Fibroblast of skin of abdomen (primary cell): ENCODE results near the gene ELMO1.

ENCODE experiments used
- DNase-seq: peaks from one replicate; pipeline ENCODE4 v3.0.0-alpha.2; 2013

Gene ELMO1

DNA sequence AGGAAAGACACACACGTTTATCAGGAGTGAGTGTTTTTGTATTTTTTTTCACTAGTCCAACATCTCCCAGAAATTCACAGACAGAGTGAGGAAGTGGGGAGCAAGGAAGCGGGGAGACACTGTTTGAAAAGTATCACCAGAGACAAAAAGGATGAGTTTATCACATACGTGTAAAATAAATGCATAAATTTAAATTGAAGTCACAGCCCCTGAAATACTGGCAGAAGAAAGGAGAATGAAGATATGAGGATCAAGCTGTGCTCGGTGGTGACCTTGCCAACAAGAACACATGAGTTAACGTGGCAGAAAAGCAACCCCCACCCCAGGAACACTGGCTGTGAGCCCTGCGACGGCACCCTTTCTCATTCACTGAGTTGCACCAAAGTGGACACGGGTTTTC is 407.2 kb downstream of the ELMO1 start:
- DNase-seq = no peak

DNA sequence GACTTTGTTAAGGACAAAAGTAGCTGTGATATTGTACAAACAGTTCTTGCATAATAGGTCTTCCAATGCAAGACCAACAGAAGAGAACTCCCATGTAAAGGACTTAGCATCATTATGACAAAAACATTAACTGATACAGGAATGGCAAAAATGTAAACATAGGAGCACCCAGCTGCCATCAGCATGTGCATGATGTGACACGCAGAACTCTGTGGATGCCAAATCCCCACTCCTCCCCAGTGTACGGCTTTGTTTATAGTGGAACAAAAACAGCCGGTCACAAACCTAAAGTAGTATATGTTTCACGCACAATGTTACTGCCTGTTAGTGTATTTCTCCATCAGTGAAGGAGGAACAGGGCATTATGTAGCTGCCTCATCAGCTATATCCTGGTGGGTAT is 408.3 kb downstream of the ELMO1 start:
- DNase-seq = no peak

DNA sequence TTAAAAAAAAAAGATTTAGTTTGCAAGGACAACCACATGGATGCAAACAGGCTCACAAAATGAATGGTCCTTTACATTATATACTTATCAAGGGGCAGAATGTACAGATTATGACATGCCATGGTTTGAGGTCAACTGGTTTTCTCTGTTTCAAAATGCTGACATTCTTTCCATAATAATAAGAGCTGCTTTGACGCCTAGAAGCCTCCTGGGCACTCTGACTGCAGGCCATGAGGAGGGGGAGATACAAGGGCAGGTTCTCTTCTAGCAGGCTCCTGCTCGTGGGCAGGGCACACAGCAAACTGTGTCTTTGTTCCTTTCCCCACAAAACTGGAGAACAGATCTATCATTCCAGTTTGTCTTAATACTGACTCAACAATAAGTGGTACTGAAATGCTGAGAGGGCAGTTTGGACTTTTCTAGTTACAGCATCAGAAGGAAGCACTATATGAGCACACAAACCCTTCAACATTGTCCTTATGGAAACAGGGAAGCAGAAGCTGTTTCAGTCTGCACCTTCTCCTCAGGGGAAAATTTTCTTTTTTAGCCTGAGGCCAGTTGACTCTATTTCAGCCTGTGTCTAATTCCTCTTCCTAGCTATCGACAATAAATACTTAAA is 409.4 kb downstream of the ELMO1 start:
- DNase-seq = no peak

DNA sequence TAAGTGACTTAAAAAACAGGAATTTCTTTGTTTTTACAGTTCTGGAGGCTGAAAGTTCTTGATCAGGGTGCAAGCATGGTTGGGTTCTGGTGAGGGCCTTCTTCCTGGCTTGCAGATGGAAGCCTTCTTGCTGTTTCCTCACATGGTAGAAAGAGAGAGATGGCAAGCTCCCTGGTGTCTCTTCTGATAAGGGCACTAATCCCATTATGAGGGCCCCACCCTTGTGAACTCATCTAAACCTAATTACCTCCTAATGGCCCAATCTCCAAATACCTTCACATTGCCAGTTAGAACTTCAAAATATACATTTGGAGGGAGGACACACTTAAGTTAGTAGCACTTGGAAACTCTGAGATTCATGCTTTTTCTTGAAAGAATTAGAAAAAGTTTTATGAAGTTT is 410.0 kb downstream of the ELMO1 start:
- no peak for DNase-seq

DNA sequence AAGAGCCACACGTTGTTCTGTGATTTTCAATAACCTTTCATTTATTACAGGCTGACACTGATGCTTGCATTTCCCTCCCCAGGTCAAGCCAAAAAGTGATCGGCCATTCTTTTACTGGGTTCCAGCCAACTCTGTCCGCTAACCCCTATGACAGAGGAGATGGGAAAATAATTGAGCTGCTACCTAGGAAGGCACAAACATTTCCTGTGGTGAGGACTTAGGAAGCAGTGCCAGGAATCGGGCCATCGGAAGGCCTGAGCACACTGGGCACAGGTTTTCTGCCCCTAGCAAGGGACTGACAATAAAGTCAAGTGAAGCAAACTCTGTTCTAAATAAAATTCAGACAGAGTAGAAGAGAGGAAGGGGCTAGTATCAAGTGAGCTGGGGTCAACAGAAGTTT is 411.4 kb downstream of the ELMO1 start:
- DNase-seq = no peak

DNA sequence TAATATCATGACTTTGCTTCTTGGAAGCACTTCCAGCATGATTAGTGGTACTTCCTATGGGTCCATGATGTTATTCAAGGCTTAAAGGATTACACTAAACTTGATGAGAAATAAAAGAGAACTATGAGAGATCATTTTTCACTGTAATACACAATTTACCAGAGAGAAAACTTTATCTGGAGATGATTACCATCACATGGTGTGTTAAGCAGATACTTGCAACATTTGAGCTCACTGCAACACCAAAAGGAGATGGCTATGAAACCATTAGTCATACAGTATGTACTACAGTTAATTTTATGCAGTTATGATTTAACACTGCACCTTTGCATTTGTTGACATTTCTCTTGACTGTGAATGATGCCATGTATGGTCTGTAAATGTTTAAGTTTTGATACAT is 413.0 kb downstream of the ELMO1 start:
- no peak for DNase-seq

DNA sequence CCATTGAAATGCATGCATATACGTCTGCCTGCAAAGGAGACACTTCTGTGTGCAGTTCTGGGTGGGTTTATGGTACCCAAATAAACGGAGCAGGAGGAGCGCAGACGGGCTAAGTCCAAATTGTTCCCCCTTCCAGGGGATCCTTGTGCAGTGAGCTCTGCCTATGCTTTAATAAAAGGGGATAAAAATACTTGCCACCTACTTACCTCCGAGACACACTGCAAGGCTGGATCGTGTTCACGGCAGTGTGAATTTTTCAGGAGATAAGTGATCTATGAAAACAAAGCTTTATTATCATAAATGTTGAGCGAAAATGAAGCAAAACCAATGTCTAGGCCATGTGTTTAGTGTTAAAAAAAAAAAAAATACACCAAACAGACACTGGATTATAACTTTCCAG is 415.5 kb downstream of the ELMO1 start:
- DNase-seq = no peak

DNA sequence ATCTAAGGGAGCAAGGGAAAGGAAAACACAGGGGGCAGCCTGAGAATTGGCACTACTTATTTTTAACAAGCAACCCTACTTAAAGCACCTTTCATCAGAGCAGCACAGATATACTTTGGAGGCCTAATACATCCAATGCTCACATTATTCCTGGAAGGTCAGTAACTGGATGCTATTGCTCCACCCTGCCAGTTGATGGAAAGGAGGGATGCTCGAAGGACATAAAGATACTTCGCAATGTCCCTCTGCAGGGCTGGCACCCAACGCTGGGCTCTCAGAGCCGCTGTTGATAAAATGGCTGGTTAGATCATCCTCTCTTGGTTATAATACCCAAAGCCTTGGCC is 416.4 kb downstream of the ELMO1 start:
- DNase-seq = no peak

DNA sequence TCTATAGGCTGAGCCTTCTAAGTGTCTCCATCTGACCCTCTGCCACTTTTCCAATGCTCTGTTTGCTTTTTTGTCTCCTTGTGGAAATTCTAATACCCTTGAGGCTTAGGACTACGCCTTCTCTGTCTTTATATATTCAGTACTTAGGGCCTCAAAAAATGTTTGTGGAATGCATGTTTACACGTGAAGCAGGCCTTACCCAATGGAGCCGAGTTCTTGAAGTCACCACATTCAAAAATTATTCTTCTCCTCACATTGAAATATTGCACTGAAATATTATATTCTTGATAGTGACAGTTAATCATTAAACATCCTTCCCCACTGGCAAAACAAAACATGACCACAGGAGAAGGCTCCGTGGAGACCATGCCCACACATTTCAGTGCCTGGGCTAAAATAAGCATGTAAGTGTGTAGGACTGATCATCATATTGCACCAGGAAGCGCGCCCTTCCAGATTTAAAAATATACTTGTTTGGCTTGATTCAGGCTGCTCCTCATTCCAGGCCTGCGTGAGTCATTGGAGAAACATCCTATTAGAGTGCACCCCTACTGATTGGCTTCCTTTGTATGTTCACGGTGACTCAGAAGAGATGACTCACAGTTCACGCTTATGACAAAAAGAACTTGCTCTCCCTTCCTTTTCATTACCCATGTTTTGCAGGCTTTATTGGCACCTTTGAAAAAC is 416.9 kb downstream of the ELMO1 start:
- peak; percentile 99 for DNase-seq

DNA sequence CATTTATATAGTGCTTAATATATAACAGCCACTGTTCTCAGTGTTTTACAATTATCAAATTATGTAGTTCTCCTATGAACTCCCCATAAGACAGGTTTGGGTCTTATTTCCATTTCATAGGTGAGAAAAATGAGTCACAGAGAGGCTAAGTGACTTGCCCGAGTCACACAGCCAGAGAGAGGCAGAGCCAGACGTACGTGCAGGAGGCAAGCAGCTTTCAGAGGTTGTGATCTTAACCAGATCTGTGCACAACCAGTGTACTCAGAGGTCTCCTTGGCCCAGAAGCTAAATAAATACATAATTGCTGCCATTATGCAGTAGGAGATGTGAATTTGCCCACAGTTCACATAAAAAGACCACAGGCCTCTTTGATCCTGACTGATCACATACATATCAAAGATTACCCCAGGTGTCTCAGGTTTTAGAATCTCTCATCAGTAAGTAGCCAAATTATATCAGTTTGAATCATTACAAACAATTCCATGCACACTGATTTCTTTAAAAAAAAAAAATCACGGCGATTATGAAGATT is 419.7 kb downstream of the ELMO1 start:
- no peak for DNase-seq

DNA sequence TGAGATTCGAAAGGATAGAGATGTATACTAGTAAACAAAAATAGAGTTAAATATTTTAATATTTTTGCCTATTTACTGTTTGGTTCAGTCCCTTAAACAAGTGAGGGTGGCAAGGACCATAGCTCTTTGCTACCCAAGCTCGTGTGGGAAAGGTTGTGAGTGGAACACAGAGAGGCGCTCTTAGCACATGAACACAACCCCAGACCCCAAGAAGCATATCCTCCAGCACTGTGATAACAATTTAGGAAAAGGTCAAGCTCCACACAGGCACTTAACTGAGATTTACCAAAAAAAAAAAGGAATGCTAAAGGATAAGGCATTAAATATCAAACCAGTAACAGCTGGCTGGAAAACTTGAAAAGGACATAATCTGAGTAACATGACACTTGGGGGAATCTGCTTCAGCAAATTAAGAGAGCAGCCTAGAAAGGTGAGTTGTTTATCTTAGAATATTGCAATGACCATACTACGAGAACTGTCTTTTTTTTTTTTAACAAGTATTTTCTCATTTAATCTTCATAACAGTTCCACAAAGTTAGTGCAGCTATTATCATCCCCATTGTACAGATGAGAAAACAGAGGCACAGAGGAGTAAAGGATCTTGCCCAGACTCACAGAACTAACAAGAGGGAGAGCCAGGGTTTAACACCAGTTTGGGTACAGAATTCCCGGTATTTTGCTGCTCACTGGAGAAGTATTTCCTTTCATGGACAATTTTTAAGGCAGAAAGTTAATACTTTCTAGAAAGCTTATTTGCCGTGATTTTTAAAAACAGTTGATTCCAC is 420.9 kb downstream of the ELMO1 start:
- DNase-seq = no peak

DNA sequence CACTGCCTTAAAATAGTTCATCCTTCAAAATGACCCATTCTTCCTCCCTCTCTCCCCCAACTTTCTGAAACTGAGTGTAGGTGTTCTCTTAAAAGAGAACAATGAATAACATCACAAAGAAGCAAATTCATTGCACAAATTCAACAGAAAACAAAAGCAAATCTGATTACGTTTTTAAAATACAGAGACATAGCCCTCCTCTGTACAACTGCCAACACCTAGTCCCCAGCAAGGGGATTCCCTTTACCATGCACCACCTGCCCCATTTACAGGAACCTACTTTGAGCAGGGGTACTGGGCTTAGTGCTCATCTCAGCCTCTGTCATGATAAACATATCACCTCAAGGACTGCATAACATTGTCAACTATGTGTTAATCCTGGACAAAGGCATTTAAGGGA is 421.6 kb downstream of the ELMO1 start:
- DNase-seq = no peak

DNA sequence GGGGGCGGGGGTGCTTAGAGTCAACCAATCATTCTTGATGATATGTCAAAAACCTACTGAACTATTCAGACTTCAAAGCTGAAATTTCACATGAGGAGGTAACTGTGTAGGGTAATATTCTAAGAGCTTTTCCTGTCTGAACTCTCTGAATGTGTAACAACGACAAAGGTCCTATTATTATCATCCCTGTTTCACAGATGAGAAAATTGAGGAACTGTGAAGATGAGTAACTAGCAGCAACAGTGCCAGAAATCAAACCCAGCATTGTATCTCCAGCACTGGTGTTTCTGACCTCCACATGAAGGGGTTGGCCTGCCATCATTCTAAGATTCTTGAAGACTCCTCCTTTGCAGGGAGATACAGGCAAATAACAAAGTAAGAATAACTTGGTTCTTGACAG is 429.7 kb downstream of the ELMO1 start:
- DNase-seq = no peak

DNA sequence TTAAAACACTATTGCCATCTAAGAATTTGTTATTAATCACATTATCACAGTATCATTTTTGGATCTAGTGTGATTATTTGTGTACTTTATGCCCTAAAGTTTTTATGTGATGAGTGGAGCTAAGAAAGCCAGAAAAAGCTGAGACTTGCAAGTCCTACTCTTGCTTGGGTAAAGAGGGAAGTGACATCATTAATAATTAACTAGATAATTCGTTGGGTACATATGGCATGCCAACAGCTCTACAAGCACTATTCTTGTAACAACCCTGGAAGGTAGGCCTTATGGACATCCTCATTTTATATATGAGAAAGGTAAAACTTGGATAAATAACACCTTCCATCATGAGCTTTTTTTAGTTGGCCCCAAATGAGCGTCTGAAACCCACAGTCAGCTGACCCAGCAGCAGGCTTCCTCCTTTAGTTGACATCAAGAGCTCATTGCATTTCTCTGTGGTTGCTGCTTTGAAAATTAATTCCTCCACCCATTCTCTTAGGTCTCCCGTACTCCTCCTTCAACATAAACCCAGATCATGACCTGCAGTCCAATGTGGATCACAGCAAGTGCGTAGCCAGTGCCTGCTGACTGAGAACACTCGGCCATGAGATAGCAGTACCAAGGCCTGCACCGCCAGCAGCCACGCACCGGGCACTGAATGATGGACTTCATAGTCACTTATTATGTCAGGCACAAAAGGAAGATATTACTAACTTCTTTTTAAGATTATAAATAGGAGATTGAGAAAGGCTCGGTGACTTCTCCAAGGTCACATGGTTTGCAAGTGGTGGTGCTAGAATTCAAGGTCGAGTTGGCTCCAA is 432.4 kb downstream of the ELMO1 start:
- DNase-seq = no peak

DNA sequence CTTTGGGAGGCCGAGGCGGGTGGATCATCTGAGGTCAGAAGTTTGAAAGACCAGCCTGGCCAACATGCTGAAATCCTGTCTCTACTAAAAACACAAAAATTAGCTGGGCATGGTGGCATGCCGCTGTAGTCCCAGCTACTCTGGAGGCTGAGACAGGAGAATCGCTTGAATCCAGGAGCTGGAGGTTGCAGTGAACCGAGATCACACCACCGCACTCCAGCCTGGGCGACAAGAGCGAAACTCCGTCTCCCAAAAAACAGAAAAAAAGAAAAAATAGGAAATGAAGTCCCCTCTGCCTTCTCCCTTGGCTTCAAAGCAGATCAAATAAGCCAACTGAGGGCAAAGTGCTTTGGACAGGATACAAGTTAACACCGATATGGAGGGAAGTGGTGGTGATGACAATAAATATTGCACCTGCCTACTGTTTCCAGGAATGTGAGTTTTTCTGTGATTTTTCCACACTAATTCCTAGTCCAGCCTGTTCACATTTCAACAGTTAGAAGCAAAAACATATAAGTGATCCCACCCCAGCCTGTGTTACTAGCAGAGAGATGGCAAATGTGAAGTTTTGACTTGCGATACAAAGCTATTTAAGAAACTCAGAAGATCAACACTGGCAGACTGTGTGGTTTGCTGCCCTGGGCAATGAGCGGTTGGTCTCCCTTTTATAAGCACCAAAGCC is 433.2 kb downstream of the ELMO1 start:
- DNase-seq = no peak

DNA sequence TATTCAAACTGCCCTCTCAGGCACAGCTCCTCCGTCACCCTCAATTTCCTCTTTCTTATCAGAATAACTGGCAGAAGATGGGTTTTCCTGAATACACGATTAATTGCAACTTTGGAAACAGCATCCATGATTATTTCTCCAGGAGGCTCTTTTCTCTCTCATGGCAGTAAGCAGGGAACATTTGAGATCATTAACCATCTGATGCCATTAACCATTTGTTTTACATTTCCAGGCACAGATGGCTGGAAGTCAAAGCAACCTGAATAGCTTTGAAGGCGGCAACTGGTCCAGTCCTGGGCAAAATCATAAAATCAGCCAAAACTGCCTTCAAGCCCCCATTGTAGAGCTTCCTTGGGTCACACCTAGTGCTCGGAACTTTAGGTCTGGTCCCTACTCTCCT is 434.9 kb downstream of the ELMO1 start:
- no peak for DNase-seq

DNA sequence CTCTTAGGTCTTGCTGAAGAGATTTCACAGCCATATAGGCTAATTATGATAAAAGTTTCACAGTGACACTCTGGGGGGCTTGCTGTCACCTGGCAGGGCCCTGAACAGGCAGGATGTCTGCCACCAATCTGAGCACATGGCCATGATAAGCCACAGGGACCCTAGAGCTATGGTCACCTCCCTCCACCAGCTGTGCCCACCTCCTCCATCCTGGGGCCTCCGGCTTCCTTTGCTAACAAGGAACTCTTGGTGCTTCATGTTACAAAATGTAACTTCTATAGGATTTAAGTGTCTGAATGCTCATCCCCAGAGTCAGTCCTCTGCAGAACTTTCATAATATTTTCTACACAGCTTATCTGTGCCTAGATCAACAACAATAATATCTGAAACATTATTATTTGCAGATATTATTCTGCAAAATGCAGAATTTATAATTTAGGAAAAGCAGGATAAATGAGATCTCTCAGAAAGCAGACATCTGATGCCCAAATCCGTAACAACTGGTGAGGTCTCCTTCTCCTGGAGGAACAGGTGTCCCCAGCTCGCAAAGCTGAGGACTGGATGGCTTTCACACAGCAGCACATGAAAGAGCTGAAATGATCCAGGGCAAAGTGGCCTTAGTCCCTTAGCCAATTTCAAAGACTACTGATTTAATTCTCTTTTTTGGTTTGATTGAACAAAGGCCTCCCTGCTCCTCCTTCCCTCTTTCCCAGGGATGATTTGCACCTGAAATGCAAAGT is 437.3 kb downstream of the ELMO1 start:
- DNase-seq = no peak

DNA sequence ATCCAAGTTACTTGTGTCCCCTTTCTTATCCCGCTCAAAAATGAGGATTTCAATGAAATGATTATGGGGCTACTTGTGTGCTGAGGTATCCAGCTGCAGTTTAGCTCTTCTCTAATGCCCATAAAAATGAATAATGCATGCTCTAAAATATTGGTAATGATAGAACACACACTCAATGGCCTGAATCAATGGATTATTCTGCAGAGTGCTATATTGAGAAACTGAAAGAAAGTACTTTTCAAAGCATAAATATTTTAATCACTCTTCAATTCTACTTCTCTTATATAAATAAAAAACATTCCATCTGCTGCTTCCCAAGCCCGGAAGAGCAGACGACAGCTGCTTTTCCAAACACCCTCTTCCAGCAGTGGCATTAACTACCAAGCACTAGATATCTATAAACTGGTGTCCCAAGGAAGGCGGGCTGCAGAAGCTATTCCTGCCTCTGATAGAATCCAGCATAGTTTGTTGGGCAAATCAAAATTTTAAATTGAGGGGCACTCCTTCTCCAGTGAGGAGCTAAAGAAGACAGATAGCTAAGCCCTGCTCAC is 439.5 kb downstream of the ELMO1 start:
- DNase-seq = no peak

DNA sequence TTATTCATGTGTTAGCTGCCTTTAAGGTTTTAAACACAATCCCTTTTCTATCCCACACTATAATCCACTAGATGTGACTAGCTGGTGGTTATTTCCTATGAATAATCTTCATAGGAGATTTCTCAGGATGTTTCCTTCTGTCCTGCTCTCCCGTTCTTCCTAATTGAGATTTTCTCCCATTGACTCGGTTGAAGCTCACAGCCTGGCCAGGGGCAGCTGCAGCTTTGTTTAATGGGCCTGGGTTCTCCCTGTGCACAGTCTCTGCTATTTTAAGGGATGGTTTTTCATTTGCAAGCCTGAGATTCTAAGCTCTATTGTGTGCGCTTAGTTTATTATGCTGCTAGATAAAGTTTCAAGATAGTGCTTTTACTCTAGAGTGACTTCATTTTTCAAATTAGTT is 441.0 kb downstream of the ELMO1 start:
- DNase-seq = no peak

DNA sequence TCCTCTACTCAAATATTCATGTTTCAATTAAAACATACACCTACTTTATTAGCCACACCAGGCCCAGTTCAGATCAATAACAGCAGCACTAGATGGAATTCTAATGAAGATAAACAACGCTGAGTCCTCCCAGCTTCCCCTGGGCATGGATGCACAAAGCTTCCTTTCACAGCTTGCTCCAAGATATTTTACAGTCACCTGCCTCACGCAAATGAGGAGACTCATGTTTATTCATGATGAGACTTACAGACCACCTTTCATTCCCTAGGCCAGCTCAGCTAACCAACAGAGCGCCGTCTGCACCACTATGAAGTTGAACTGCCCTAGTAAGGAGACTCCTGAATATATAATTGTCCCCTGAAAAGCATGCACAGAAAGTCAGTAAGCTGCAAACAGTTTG is 441.4 kb downstream of the ELMO1 start:
- no peak for DNase-seq

DNA sequence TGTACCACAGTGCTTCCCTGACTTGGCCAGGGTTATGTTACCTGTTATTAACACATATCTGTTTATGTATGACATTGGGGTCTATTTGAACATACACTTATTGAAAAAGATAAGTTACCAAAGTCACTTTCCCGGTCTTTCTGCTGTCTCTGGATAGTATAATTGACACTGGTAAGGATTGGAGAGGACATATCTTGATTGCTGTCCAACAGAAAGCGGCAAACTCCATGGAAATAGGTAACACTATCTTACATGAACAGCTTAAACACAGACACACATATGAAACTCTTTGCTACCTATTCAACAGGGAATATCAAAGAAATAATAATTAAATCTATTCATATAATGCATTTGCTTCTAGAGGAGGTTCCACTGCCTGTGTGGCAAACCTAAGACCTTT is 441.9 kb downstream of the ELMO1 start:
- no peak for DNase-seq
